ENCODE data around the gene FAM200C.

GRCh38 chr5:160435532-160435931 lies 35.7 kb upstream of the FAM200C start:
- no peak for TF ChIP-seq SUZ12 (IDR thresholded peaks at IDR 0.05; ENCODE audit: extremely low read depth, insufficient read depth, insufficient read length)
- TF ChIP-seq ZNF274 (IDR thresholded peaks at IDR 0.05; ENCODE audit: low read depth, low read length), result no peak

Data from NT2/D1 (cell line).